ENCODE measurements around the gene CIC. TPM values are rescaled to one million over a fixed set of nuclear protein-coding genes. Genes with fewer than 3 reads are reported as not detected.
A peak's percentile ranks its signal among the peaks of the same experiment; 100 is the strongest.

Gene CIC
- total and polyA plus RNA-seq, 2 experiments from 2014 or later: 18.1 to 55.5 TPM

DNA sequence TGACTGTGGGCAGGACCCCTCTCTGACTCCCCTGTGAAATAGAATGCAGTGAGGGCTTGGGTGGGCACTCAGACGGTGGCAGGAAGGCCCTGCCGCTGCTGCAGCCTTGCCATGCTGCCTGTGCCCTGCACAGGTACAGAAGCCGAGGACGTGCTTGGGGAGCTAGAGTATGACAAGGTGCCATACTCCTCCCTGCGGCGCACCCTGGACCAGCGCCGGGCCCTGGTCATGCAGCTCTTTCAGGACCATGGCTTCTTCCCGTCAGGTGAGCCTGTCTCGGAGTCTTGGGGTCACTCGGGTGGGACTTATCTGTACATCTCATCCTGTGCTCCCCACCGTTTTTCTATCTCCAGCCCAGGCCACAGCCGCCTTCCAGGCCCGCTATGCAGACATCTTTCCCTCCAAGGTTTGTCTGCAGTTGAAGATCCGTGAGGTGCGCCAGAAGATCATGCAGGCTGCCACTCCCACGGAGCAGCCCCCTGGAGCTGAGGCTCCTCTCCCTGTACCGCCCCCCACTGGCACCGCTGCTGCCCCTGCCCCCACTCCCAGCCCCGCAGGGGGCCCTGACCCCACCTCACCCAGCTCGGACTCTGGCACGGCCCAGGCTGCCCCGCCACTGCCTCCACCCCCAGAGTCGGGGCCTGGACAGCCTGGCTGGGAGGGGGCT lies 25.6 kb downstream of the CIC start:
- TF ChIP-seq, protein P1, sequence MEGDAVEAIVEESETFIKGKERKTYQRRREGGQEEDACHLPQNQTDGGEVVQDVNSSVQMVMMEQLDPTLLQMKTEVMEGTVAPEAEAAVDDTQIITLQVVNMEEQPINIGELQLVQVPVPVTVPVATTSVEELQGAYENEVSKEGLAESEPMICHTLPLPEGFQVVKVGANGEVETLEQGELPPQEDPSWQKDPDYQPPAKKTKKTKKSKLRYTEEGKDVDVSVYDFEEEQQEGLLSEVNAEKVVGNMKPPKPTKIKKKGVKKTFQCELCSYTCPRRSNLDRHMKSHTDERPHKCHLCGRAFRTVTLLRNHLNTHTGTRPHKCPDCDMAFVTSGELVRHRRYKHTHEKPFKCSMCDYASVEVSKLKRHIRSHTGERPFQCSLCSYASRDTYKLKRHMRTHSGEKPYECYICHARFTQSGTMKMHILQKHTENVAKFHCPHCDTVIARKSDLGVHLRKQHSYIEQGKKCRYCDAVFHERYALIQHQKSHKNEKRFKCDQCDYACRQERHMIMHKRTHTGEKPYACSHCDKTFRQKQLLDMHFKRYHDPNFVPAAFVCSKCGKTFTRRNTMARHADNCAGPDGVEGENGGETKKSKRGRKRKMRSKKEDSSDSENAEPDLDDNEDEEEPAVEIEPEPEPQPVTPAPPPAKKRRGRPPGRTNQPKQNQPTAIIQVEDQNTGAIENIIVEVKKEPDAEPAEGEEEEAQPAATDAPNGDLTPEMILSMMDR (IDR thresholded peaks at IDR 0.05; ENCODE audit: low read depth, low read length): no peak
- Histone ChIP-seq H3K27ac (peak overlapping the region; percentile 60), H3K4me3 (no peak overlapping the region), H3K27me3 (no peaks in the 10 kb centered on the region), H3K36me3 (peaks cover 23% of the 10 kb centered on the region), H3K9me3 (ENCODE audit: low read depth) (no peaks in the 10 kb centered on the region), H3K4me1 (ENCODE audit: low read depth) (no peaks in the 10 kb centered on the region)
- DNase-seq (ENCODE audit: low read depth in 1 of 2, low spot score in 1 of 2): no peak

- Histone ChIP-seq H3K9me3 (ENCODE audit: low read depth) (no peaks in the 10 kb centered on the region), H3K4me3 (no peak overlapping the region), H3K27me3 (no peaks in the 10 kb centered on the region), H3K4me1 (ENCODE audit: low read depth) (no peaks in the 10 kb centered on the region), H3K27ac (peak overlapping the region; percentile 60), H3K36me3 (peaks cover 16% of the 10 kb centered on the region)
- no peak for DNase-seq (ENCODE audit: low read depth in 1 of 2, low spot score in 1 of 2)
- TF ChIP-seq, protein P1 (IDR thresholded peaks at IDR 0.05; ENCODE audit: low read depth, low read length): no peak
Observed at GRCh38 chr19:42295342-42295741, 26.3 kb downstream of the CIC start.

GRCh38 chr19:42295831-42296525 lies 26.9 kb downstream of the CIC start:
- H3K9me3 ChIP-seq (ENCODE audit: low read depth): no peaks in the 10 kb centered on the region
- H3K27me3 ChIP-seq: no peaks in the 10 kb centered on the region
- H3K4me1 ChIP-seq (ENCODE audit: low read depth): no peaks in the 10 kb centered on the region
- TF ChIP-seq, protein P1 (IDR thresholded peaks at IDR 0.05; ENCODE audit: low read depth, low read length): peak; percentile 98
- peaks cover 11% of the 10 kb centered on the region for H3K36me3 ChIP-seq
- DNase-seq (ENCODE audit: low read depth in 1 of 2, low spot score in 1 of 2): peak; percentile 65 to 79
- H3K27ac ChIP-seq: peak overlapping the region; percentile 60
- H3K4me3 ChIP-seq: no peak overlapping the region

DNA sequence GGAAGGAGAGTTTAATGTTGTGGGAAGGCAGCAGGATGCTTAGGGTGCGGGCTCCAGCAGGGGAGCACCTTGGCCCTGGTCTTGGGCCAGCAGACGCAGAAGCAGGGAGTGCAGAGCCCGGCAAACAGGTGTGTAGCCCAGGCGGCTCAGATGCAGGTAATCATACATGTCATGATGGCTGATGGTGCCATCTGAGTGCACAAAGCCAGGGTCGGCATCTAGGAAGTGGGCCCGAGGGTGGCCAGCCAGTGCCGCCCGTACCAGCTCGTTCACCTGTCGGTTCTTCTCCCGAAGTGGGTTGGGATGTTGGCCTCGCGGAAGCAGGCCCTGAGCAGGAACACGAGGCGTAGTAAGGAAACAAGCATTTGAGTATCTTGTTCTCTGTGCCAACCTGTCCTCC lies 28.0 kb downstream of the CIC start:
- DNase-seq (ENCODE audit: low read depth in 1 of 2, low spot score in 1 of 2): no peak
- TF ChIP-seq, protein P1 (IDR thresholded peaks at IDR 0.05; ENCODE audit: low read depth, low read length): no peak
- Histone ChIP-seq H3K27me3 (no peaks in the 10 kb centered on the region), H3K27ac (peak overlapping the region; percentile 40), H3K4me3 (no peak overlapping the region), H3K4me1 (ENCODE audit: low read depth) (no peaks in the 10 kb centered on the region), H3K9me3 (ENCODE audit: low read depth) (no peaks in the 10 kb centered on the region), H3K36me3 (peaks cover 7% of the 10 kb centered on the region)

DNA sequence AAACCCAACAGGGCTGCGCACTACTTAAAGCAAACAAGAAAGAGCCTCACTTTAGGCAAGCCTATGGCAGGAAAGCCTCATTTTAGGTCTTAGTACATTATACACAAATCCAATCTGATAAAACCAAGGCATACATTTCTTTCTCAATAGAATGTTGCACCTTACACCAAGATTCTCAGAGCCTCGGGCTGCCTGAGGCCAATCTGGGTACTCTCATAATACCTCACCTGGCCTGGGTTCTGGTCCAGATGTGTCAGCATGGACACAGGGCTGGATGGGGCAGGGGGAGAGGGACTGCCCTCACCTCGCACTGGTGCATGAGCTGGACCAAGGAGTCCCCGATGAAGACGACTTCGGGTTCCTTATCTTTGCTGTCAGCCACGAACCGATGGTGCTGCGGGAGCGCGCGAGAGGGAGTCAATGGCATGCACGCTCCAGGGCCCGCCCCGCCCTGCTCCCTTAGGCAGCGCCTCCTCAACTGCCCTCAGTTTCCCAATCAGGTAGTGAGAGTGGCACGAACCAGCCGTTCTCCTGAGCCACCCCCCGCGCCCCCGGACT lies 32.7 kb downstream of the CIC start, which contains the start of gene PRR19:
PRR19 (plus strand) TSS at position 487 of the 558 bp plus-strand sequence. CDS start 7,453 bp downstream, outside the sequence.
- no peak for DNase-seq (ENCODE audit: low read depth in 1 of 2, low spot score in 1 of 2)
- Histone ChIP-seq H3K36me3 (no peaks in the 10 kb centered on the region), H3K4me1 (ENCODE audit: low read depth) (no peaks in the 10 kb centered on the region), H3K27me3 (no peaks in the 10 kb centered on the region), H3K27ac (peak within 1 kb of the TSS; percentile 57), H3K4me3 (peak within 1 kb of the TSS; percentile 50), H3K9me3 (ENCODE audit: low read depth) (no peaks in the 10 kb centered on the region)
- TF ChIP-seq, protein P1 (IDR thresholded peaks at IDR 0.05; ENCODE audit: low read depth, low read length): no peak
